Measurements from ENCODE around the gene PALLD. TPM values are rescaled to one million over a fixed set of nuclear protein-coding genes. Genes with fewer than 3 reads are reported as not detected.

Gene PALLD
- total RNA-seq, 1 experiment from 2014 or later = 18.3 TPM

DNA sequence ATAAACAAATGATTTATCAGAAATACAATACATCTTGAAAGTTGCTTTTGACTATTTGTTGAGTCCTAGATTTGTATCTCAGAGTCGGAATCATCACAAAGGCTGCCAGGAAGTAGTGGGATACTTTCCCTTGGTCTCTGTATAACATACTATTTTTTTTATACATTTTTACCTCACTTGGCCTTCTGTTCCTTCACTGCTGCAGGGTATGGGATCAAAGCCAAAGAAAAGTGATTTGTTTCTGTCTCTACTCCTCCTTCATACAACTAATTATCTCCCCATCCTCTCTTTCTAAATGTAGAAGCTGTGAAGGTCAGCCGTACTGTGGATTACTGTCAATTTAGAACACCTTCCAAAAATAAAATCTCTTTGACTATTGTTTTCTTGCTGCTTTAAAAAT, 24.9 kb downstream of the PALLD start:
- no peaks in the 10 kb centered on the region for H3K79me1 ChIP-seq (ENCODE audit: insufficient read depth, low read depth, low read length, poor library complexity, severe bottlenecking)
- Mint-ChIP-seq H3K4me1 (no peaks in the 10 kb centered on the region), H3K4me3 (no peak overlapping the region), H3K9me3 (no peaks in the 10 kb centered on the region), H3K27me3 (ENCODE audit: low read depth) (no peaks in the 10 kb centered on the region), H3K36me3 (ENCODE audit: insufficient read depth in 1 of 3, low read depth in 3 of 3) (no peaks in the 10 kb centered on the region), H3K27ac (no peak overlapping the region; a peak in 1 of 7 replicates)
- no peak overlapping the region for H3K9ac ChIP-seq (ENCODE audit: extremely low read depth, insufficient read length, low read length)
- H3K23me2 ChIP-seq (ENCODE audit: insufficient read length, low read depth, low read length, poor library complexity, severe bottlenecking) = no peaks in the 10 kb centered on the region
- no peak overlapping the region for H4K5ac ChIP-seq (ENCODE audit: insufficient read length, low read depth, low read length)
- no peak overlapping the region for H3K4ac ChIP-seq (ENCODE audit: low read depth, low read length)
- H4K8ac ChIP-seq (replicated peaks; ENCODE audit: insufficient read length, low read depth, low read length) = no peak overlapping the region
- H3K14ac ChIP-seq (ENCODE audit: insufficient read depth, low read length) = no peak overlapping the region
- no peak overlapping the region for H2BK12ac ChIP-seq (ENCODE audit: insufficient read length, low read depth, low read length)
- no peaks in the 10 kb centered on the region for H3K4me1 ChIP-seq (ENCODE audit: insufficient read depth, low read length)
- H3K4me2 ChIP-seq (ENCODE audit: insufficient read depth, insufficient read length, low read length) = no peak overlapping the region
- no peak overlapping the region for H2BK15ac ChIP-seq (ENCODE audit: low read depth, low read length)
- no peaks in the 10 kb centered on the region for H3K79me2 ChIP-seq (ENCODE audit: insufficient read depth, low read length)
- no peak overlapping the region for H3K23ac ChIP-seq (ENCODE audit: insufficient read length, low read depth, low read length)
- no peak overlapping the region for H2BK5ac ChIP-seq (ENCODE audit: insufficient read length, low read length)
- H4K20me1 ChIP-seq (ENCODE audit: control insufficient read depth, insufficient read depth, insufficient read length) = no peaks in the 10 kb centered on the region
- TF ChIP-seq, protein P1, sequence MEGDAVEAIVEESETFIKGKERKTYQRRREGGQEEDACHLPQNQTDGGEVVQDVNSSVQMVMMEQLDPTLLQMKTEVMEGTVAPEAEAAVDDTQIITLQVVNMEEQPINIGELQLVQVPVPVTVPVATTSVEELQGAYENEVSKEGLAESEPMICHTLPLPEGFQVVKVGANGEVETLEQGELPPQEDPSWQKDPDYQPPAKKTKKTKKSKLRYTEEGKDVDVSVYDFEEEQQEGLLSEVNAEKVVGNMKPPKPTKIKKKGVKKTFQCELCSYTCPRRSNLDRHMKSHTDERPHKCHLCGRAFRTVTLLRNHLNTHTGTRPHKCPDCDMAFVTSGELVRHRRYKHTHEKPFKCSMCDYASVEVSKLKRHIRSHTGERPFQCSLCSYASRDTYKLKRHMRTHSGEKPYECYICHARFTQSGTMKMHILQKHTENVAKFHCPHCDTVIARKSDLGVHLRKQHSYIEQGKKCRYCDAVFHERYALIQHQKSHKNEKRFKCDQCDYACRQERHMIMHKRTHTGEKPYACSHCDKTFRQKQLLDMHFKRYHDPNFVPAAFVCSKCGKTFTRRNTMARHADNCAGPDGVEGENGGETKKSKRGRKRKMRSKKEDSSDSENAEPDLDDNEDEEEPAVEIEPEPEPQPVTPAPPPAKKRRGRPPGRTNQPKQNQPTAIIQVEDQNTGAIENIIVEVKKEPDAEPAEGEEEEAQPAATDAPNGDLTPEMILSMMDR (conservative IDR thresholded peaks at IDR 0.05) = no peak
- no peak overlapping the region for H3T11ph ChIP-seq (ENCODE audit: low read length)
- H3K27ac ChIP-seq (ENCODE audit: insufficient read length, low read depth, low read length) = no peak overlapping the region
- no CpG with 5 or more reads among the region's 2 CpGs for WGBS (ENCODE audit: extremely low coverage, insufficient read length, low lambda C conversion rate)
- no peaks in the 10 kb centered on the region for H3K9me3 ChIP-seq (ENCODE audit: control insufficient read depth, low read depth, low read length)
- no peak overlapping the region for H2BK120ac ChIP-seq (ENCODE audit: low read depth, low read length, poor library complexity, severe bottlenecking)
- no peak overlapping the region for H2AFZ ChIP-seq (ENCODE audit: low read length)
- no peak overlapping the region for H2BK20ac ChIP-seq (ENCODE audit: low read depth, low read length, poor library complexity, severe bottlenecking)
- DNase-seq = no peak
- no peak overlapping the region for H4K91ac ChIP-seq (ENCODE audit: insufficient read length, low read depth, low read length)
- H2AK5ac ChIP-seq (ENCODE audit: insufficient read length, low read length) = no peak overlapping the region
- no peak overlapping the region for H3K18ac ChIP-seq (ENCODE audit: insufficient read length, low read depth, low read length)
- H3K27me3 ChIP-seq (ENCODE audit: insufficient read depth, low read length) = no peaks in the 10 kb centered on the region
- no peak overlapping the region for H3K56ac ChIP-seq (ENCODE audit: insufficient read length, low read depth, low read length)

Measured in H9 (cell line).